ENCODE results near the gene IL19. TPM values are rescaled to one million over a fixed set of nuclear protein-coding genes. Genes with fewer than 3 reads are reported as not detected.
A peak's percentile ranks its signal among the peaks of the same experiment; 100 is the strongest.

The IL19 gene
- total RNA-seq, 6 donors from 2014 or later: not detected

GRCh38 chr1:206797534-206798383 lies 27.2 kb downstream of the IL19 start:
- no peaks in the 10 kb centered on the region for H3K36me3 ChIP-seq
- WGBS, 2 donors: 46 to 53% methylated on average over 6 to 8 of the region's 8 CpGs
- DNase-seq: no peak

GRCh38 chr1:206798384-206798996 lies 27.9 kb downstream of the IL19 start:
- DNase-seq: no peak
- Histone ChIP-seq H3K4me3 (no peak overlapping the region), H3K9me3 (no peaks in the 10 kb centered on the region), H3K4me1 (no peaks in the 10 kb centered on the region), H3K27me3 (no peaks in the 10 kb centered on the region), H3K36me3 (no peaks in the 10 kb centered on the region), H3K27ac (no peak overlapping the region)
- WGBS, 2 donors: 72 to 80% methylated on average over 11 to 13 of the region's 13 CpGs
- no peak for ATAC-seq (ENCODE audit: low FRiP score in 2 of 2)
- TF ChIP-seq CTCF (IDR thresholded peaks at IDR 0.05) (no peak), EP300 (IDR thresholded peaks at IDR 0.05) (no peak), POLR2AphosphoS5 (IDR thresholded peaks at IDR 0.05) (no peak), POLR2A (IDR thresholded peaks at IDR 0.05) (no peak)

More at GRCh38 chr1:206797534-206798383, 27.2 kb downstream of the IL19 start:
- TF ChIP-seq EP300 (IDR thresholded peaks at IDR 0.05): no peak
- TF ChIP-seq CTCF (IDR thresholded peaks at IDR 0.05): peak in 4 of 6 experiments; percentile 18 to 27 (median 26)
- no peak overlapping the region for H3K4me3 ChIP-seq
- no peaks in the 10 kb centered on the region for H3K9me3 ChIP-seq
- no peak for ATAC-seq (ENCODE audit: low FRiP score in 2 of 2)
- no peaks in the 10 kb centered on the region for H3K27me3 ChIP-seq
- no peak overlapping the region for H3K27ac ChIP-seq
- H3K4me1 ChIP-seq: no peaks in the 10 kb centered on the region

GRCh38 chr1:206799311-206799710 lies 28.7 kb downstream of the IL19 start:
- ATAC-seq (ENCODE audit: low FRiP score in 2 of 2) (no peak), DNase-seq (no peak)
- Histone ChIP-seq H3K4me1 (peaks cover 0 to 2% (median 0%) of the 10 kb centered on the region in 4 donors), H3K27ac (no peak overlapping the region), H3K27me3 (no peaks in the 10 kb centered on the region), H3K36me3 (no peaks in the 10 kb centered on the region), H3K9me3 (no peaks in the 10 kb centered on the region), H3K4me3 (no peak overlapping the region)
- WGBS, 2 donors: 93 to 95% methylated on average over 3 of the region's 3 CpGs
- TF ChIP-seq EP300 (IDR thresholded peaks at IDR 0.05) (no peak), CTCF (IDR thresholded peaks at IDR 0.05) (no peak), POLR2A (IDR thresholded peaks at IDR 0.05) (no peak), POLR2AphosphoS5 (IDR thresholded peaks at IDR 0.05) (no peak)

GRCh38 chr1:206800411-206800810 lies 29.8 kb downstream of the IL19 start:
- no peak overlapping the region for H3K4me3 ChIP-seq
- H3K9me3 ChIP-seq: no peaks in the 10 kb centered on the region
- no peaks in the 10 kb centered on the region for H3K27me3 ChIP-seq
- no peak for DNase-seq
- no peaks in the 10 kb centered on the region for H3K36me3 ChIP-seq
- peaks cover 0 to 2% (median 0%) of the 10 kb centered on the region in 4 donors for H3K4me1 ChIP-seq
- 80 to 91% methylated on average over 3 of the region's 3 CpGs for WGBS, 2 donors
- no peak overlapping the region for H3K27ac ChIP-seq
- peak in 1 of 2 donors; percentile 43 for ATAC-seq (ENCODE audit: low FRiP score in 2 of 2)
- TF ChIP-seq POLR2AphosphoS5 (IDR thresholded peaks at IDR 0.05): no peak
- no peak for TF ChIP-seq EP300 (IDR thresholded peaks at IDR 0.05)
- no peak for TF ChIP-seq CTCF (IDR thresholded peaks at IDR 0.05)
- no peak for TF ChIP-seq POLR2A (IDR thresholded peaks at IDR 0.05)

Data from upper lobe of left lung (tissue), 6 donors.